Epidermal melanocyte (primary cell): Measurements from ENCODE around the gene HJURP.

ENCODE experiments used
- DNase-seq: peaks from one replicate; pipeline ENCODE4 v3.0.0; 2011; ENCODE audit warnings: low spot score; ENCODE audit not compliant: insufficient read length

Gene HJURP

GRCh38 chr2:233815861-233816260 is 38.5 kb downstream of the HJURP start:
- DNase-seq = no peak

- no peak for DNase-seq
These were observed 40.1 kb downstream of the HJURP start for GRCh38 chr2:233814056-233814835.

GRCh38 chr2:233813236-233814055 is 40.9 kb downstream of the HJURP start:
- no peak for DNase-seq

DNA sequence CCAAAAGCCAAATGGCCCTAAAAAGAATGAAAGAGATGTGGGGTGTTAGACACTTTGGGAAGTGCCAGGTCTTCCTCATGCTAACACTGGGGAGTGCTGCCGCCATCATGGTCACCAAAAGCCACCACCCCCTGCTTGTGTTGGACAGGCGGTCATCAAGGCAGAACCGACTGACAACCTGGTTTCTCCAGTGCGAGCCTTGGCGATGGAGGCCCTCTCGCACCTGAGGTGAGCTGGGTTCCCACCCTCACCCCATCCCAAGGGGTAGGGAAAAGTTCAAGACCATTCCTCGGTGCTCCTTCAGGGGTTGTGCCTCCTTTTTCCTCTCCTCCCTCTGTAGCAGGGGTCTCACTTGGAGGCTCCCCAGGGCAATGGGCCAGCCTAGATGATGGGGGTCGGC is 42.6 kb downstream of the HJURP start:
- no peak for DNase-seq

- DNase-seq = no peak
These were observed 43.2 kb downstream of the HJURP start for GRCh38 chr2:233811087-233811486.

DNA sequence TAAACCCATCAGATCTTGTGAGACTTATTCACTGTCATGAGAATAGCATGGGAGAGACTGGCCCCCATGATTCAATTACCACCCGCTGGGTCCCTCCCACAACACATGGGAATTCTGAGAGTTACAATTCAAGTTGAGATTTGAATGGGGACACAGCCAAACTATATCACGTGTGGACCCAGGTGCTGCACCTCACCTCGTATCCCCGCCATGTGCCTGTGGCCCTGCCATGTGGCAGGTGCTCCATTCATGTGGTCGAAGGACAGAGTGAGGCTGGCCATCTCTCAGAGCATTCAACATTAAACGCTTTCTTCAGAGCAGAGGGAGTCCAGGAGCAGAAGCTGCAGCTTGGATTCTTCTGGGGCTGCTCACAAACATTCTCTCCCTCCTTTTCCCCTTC is 44.0 kb downstream of the HJURP start:
- no peak for DNase-seq

DNA sequence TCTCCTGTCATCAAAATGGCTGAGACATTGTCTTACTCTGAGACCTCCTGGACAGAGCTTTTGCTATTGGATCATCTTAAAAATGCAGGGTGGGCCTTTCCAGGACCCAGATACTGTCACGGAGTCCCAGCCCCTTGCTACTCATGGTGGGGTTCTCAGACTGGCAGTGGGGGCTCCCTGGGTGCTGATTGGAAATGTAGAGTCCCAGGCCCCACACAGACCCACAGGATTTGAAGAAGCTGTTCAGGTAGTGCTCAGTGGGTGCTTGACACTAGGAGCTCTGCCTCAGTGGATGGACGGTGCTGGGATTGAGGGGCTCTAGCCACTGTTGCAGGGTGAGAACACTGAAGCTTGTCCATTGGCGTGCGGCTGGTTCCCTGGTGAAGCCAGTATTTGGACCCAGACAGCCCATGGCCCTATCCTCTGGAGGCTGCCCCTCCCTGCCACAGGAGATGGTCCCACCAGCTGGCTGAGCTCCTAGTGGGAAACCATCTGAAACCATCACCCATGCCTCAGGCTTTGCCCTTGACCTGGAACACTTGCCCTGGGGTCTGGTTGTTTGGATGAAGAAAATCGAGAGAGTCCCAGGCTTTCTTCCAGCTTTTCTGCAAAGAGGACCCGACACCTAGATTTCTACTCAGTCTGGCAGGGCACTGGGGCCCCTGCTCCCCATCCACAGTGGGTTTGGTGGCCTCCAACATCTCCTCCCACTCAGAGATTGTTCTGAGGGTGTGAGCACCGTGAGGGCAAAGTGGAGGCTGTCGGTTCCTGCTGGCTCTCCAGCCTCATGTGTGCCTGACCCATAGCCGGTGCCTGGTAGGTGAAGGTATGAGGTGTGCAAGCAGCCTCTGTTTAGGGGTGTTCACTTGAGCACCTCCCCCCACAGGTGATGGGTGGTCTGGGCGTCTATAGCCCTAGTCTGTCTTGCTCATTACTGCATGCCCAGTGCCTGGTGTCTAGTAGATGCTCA is 46.1 kb downstream of the HJURP start:
- no peak for DNase-seq

DNA sequence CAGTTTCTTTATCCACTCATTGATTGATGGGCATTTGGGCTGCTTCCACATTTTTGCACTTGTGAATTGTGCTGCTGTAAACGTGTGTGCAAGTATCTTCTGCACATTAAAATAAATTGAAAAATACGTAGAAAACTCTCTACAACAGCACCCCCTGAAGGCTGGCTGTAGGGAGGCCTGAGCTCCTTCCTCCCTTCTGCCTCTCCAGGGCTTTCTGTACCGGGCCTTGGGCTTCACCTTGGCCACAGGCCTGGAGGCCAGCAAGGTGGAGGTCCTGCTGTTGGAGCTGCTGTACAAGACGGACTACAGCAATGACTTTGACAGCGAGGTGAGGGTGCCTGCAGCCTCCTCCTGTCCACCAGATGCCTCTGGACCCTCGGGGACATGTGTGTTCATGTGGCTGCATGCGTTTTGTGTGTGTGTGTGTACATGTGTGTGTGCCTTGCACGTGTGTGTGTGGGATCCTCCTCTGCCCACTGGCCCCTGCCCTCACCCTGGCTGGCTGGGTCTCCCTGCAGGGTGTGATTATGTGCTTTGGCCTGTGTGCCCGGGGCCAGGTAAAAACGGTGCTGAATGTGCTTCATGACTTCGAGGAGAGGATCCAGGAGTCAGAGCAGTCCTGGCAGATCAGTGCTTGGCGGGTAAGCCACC is 47.0 kb downstream of the HJURP start:
- no peak for DNase-seq

DNA sequence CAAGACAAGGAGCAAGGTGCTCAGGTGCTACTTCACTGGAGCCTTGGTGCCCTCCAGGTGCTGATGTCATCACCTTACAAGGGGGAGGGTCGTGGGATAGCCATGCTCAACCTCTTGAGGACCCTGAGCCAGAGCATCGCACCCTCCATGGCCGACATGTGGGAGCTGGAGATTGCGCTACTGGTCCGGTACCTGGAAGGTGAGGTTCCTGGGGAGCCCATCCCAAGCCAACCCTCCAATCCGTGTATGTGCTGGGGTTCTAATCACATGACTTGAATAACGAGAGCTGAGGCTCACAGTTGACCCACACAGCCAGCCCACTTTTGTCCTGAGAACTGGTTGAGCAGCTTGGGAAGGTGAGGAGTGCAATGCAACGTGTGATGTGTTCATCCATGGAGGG is 50.3 kb downstream of the HJURP start:
- DNase-seq = no peak

GRCh38 chr2:233803292-233803911 is 50.9 kb downstream of the HJURP start:
- DNase-seq = no peak

DNA sequence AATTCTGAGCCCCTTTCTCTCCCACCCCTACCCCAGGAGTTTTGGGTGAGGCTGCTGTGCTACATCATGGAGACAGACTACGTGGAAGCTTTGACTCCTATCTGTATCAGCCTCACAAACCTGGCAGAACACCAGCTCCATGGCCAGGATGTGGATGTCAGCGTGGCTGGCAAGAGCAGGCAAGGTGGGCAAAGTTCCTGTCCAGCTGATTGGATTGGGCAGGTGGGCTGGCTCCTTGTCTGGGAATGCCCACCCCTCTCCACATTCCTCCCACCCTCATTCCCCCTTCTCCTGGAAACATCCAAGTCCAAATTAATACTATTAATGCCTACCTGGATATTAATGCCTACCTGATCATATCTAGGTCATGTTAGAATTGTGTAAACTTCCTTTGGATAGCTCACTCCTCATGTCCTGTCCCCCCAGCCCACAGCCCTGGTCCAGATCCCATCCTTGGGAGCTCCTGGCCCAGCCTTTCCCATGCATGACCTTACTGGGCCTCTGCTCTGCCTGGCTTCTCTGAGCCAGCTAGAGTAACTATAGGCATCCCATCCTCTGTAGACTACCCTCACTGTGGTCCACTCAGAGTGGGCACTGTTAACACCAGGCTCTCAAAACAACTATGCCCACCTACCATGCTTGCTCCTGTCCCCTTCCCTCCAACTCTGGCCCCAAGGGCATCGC is 52.1 kb downstream of the HJURP start:
- no peak for DNase-seq

- no peak for DNase-seq
These were observed 52.8 kb downstream of the HJURP start for GRCh38 chr2:233801357-233802131.

DNA sequence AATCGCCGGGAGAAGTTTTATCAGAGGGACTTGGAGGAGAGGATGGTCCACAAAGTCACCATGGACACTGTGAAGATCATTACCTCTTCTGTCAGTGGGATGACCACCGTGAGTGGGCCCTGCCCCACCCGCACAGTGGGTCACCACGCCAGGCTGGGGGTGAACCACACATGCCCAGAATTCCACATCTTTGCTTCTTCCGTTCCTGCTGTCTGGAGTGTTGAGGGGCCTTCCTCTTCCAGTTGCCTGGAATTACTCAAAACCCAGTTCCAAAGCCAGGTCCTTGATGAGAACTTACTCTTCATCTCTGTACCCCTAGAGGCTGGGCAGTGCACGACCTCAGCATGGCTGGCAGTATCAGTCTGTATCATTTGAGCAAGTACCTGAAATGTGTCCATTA is 54.1 kb downstream of the HJURP start:
- no peak for DNase-seq

GRCh38 chr2:233799716-233800115 is 54.6 kb downstream of the HJURP start:
- no peak for DNase-seq

DNA sequence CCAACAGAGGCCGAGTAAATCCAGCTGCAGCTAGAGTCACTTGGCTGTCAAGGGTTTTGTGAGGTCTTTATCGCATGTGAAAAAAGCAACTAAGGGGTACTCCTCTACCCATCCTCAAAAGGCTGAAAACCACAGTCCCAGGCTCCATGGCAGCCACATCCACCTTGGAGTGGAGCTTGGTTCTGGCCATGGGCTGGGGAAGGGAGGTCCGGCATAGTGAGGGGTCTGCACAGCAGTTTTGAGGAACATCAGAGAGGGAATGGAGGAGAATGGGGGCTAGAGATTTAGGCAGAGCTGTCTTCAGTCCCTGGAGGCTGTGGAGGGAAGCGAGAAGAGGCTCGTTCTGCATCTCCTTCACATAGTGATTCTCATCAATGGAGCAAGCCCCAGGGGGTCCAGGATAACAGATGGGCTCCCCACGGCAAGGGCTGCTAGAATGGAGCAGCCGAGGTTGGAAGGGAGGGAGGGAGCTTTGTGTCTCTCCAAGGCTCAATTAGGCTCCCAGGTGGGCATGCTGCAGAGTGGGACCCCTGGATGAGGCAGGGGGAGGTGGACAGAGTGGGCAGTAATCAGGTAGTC is 55.2 kb downstream of the HJURP start:
- DNase-seq = no peak

DNA sequence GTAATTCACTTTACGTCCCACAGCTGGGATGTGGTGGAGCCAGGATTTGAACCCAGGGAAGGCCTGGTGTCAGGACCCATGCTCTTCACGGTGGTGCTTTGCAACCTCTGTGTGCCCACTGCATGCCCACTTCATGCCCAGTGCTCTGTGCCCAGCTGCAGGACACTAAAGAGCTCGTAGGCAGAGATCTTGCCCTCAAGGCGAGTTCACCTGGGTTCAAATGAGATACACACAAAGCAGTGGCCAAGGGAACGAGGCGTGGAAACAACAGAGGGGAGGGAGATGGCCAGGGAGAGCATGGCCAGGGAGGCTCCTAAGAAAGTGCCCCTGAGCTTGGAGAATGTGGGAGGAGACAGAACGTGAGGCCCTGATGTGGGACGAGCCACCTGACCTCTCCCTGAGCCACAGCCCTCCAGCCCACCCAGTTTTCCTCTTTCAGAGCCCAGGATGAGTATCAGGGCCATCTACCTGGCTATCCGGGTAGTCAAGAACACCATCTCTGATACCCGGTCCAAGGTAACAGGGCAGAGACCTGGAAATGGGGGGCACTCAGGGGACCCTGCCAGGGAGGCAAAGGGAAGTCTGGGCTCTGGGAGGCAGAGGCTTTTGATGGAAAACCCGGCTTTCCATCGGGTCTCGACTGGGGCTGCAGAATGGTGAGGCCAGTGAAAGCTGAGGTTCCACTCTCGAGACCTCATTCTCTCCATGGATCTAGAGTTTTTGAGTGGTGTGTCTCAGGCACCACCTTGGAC is 55.8 kb downstream of the HJURP start:
- DNase-seq = no peak

DNA sequence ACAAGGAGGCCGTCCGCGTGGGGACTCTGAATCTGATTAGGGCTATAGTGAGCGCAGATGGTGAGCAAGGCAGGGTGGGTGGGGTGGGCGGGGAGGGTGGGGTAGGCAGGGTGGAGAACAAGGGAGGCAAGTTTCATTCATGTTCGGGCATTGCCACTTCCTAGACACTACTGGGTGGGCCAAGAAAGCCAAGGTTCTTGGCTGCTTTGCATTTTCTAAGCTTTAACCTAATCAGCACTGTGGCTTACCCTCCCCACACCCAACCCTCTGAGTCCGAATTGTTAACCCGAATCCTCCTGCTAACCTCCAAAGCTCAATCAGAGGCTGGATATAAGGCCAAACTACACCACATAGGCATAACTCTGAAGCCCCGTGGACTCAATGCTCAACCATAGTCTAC is 58.1 kb downstream of the HJURP start:
- no peak for DNase-seq

DNA sequence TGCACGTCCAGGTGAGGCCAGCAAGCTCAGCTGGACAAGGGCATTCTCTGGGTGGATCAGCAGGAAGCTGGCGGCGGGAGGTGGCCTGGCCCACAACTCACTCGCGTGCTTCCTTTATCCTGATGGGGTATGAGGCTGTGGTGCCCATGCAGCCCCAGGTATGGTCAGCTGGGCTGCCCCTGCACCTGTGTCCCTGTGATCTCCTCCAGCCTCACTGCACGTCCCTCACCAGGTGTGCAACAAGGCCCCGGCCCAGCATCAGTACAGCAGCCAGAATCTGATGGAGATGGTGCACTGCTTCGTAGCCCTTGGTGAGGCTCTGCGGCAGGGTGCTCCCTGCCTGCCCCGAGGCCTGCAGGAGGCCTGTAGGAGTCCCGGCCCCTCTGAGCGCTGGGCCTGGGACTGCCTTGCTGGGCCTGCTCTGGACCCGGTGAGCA is 58.6 kb downstream of the HJURP start:
- no peak for DNase-seq
